IPS-15b (cell line): ENCODE data around the gene RAG2.

Experiments
- H3K27me3 ChIP-seq: one replicate; pipeline ENCODE4 v1.6.1; 2013; ENCODE audit warnings: low read length; ENCODE audit not compliant: control insufficient read depth, insufficient read depth
- H3K36me3 ChIP-seq: one replicate; pipeline ENCODE4 v1.6.1; 2013; ENCODE audit warnings: low read length; ENCODE audit not compliant: control insufficient read depth, insufficient read depth
- H3K4me1 ChIP-seq: one replicate; pipeline ENCODE4 v1.6.1; 2013; ENCODE audit warnings: mild to moderate bottlenecking, low read length; ENCODE audit not compliant: control insufficient read depth, insufficient read depth
- H3K4me3 ChIP-seq: one replicate; pipeline ENCODE4 v1.5.1; 2013; ENCODE audit warnings: low read depth, low read length
- H3K9ac ChIP-seq: one replicate; pipeline ENCODE4 v1.6.1; 2013; ENCODE audit warnings: low read depth, mild to moderate bottlenecking, low read length
- H3K9me3 ChIP-seq: one replicate; pipeline ENCODE4 v1.6.1; 2013; ENCODE audit warnings: mild to moderate bottlenecking, low read length; ENCODE audit not compliant: control insufficient read depth, insufficient read depth

Gene RAG2

GRCh38 chr11:36598051-36598450, at the start of gene RAG2:
TSS of gene RAG2 (minus strand) at chr11:36598236. CDS start at chr11:36594168, 4,068 bp downstream.
- no peaks in the 10 kb centered on the region for H3K27me3 ChIP-seq
- H3K36me3 ChIP-seq: no peaks in the 10 kb centered on the region
- no peaks in the 10 kb centered on the region for H3K9me3 ChIP-seq
- H3K9ac ChIP-seq: no peak within 1 kb of the TSS
- H3K4me1 ChIP-seq: no peaks in the 10 kb centered on the region
- H3K4me3 ChIP-seq: no peak within 1 kb of the TSS

GRCh38 chr11:36638556-36638955, 40.5 kb upstream of the RAG2 start:
- Histone ChIP-seq H3K9ac (no peak overlapping the region), H3K36me3 (no peaks in the 10 kb centered on the region), H3K4me3 (no peak overlapping the region), H3K9me3 (no peaks in the 10 kb centered on the region), H3K27me3 (no peaks in the 10 kb centered on the region), H3K4me1 (no peaks in the 10 kb centered on the region)

- Histone ChIP-seq H3K4me3 (no peak overlapping the region), H3K4me1 (no peaks in the 10 kb centered on the region), H3K36me3 (no peaks in the 10 kb centered on the region), H3K9me3 (no peaks in the 10 kb centered on the region), H3K27me3 (no peaks in the 10 kb centered on the region), H3K9ac (no peak overlapping the region)
These were observed 37.2 kb upstream of the RAG2 start for GRCh38 chr11:36635066-36635862.

GRCh38 chr11:36631774-36632173, 33.7 kb upstream of the RAG2 start:
- Histone ChIP-seq H3K27me3 (no peaks in the 10 kb centered on the region), H3K36me3 (no peaks in the 10 kb centered on the region), H3K4me3 (no peak overlapping the region), H3K9ac (no peak overlapping the region), H3K4me1 (no peaks in the 10 kb centered on the region), H3K9me3 (no peaks in the 10 kb centered on the region)

GRCh38 chr11:36628765-36629244, 30.8 kb upstream of the RAG2 start:
- H3K36me3 ChIP-seq: no peaks in the 10 kb centered on the region
- no peak overlapping the region for H3K9ac ChIP-seq
- H3K27me3 ChIP-seq: no peaks in the 10 kb centered on the region
- H3K9me3 ChIP-seq: no peaks in the 10 kb centered on the region
- H3K4me1 ChIP-seq: no peaks in the 10 kb centered on the region
- no peak overlapping the region for H3K4me3 ChIP-seq

GRCh38 chr11:36628141-36628540, 30.1 kb upstream of the RAG2 start:
- H3K27me3 ChIP-seq: no peaks in the 10 kb centered on the region
- H3K4me3 ChIP-seq: no peak overlapping the region
- no peak overlapping the region for H3K9ac ChIP-seq
- no peaks in the 10 kb centered on the region for H3K9me3 ChIP-seq
- no peaks in the 10 kb centered on the region for H3K4me1 ChIP-seq
- H3K36me3 ChIP-seq: no peaks in the 10 kb centered on the region

- H3K4me3 ChIP-seq: no peak overlapping the region
- H3K9ac ChIP-seq: no peak overlapping the region
- H3K4me1 ChIP-seq: no peaks in the 10 kb centered on the region
- no peaks in the 10 kb centered on the region for H3K9me3 ChIP-seq
- no peaks in the 10 kb centered on the region for H3K36me3 ChIP-seq
- H3K27me3 ChIP-seq: no peaks in the 10 kb centered on the region
These were observed 29.4 kb upstream of the RAG2 start for GRCh38 chr11:36627471-36627870.

- H3K4me1 ChIP-seq: no peaks in the 10 kb centered on the region
- H3K27me3 ChIP-seq: no peaks in the 10 kb centered on the region
- no peaks in the 10 kb centered on the region for H3K9me3 ChIP-seq
- H3K36me3 ChIP-seq: no peaks in the 10 kb centered on the region
- H3K4me3 ChIP-seq: no peak overlapping the region
- H3K9ac ChIP-seq: no peak overlapping the region
These were observed 29.0 kb upstream of the RAG2 start for GRCh38 chr11:36627006-36627405.

- Histone ChIP-seq H3K27me3 (no peaks in the 10 kb centered on the region), H3K9me3 (no peaks in the 10 kb centered on the region), H3K9ac (no peak overlapping the region), H3K36me3 (no peaks in the 10 kb centered on the region), H3K4me3 (no peak overlapping the region), H3K4me1 (no peaks in the 10 kb centered on the region)
These were observed 25.5 kb upstream of the RAG2 start for GRCh38 chr11:36623494-36623893.

GRCh38 chr11:36622431-36623136, 24.5 kb upstream of the RAG2 start:
- Histone ChIP-seq H3K27me3 (no peaks in the 10 kb centered on the region), H3K9ac (no peak overlapping the region), H3K9me3 (no peaks in the 10 kb centered on the region), H3K4me3 (no peak overlapping the region), H3K36me3 (no peaks in the 10 kb centered on the region), H3K4me1 (no peaks in the 10 kb centered on the region)

- Histone ChIP-seq H3K9ac (no peak overlapping the region), H3K9me3 (no peaks in the 10 kb centered on the region), H3K4me3 (no peak overlapping the region), H3K27me3 (no peaks in the 10 kb centered on the region), H3K4me1 (no peaks in the 10 kb centered on the region), H3K36me3 (no peaks in the 10 kb centered on the region)
These were observed 22.2 kb upstream of the RAG2 start for GRCh38 chr11:36620246-36620645.

- Histone ChIP-seq H3K4me1 (no peaks in the 10 kb centered on the region), H3K9ac (no peak overlapping the region), H3K9me3 (no peaks in the 10 kb centered on the region), H3K4me3 (no peak overlapping the region), H3K27me3 (no peaks in the 10 kb centered on the region), H3K36me3 (no peaks in the 10 kb centered on the region)
These were observed 21.5 kb upstream of the RAG2 start for GRCh38 chr11:36619502-36619901.
